Raji (cell line): ENCODE data around the gene SPACA7.

Experiments
- POLR2A ChIP-seq: IDR thresholded peaks from 2 replicates; pipeline ENCODE4 v1.6.1; 2011; ENCODE audit warnings: low read depth, low read length, control low read depth; ENCODE audit not compliant: insufficient read depth

The SPACA7 gene

DNA sequence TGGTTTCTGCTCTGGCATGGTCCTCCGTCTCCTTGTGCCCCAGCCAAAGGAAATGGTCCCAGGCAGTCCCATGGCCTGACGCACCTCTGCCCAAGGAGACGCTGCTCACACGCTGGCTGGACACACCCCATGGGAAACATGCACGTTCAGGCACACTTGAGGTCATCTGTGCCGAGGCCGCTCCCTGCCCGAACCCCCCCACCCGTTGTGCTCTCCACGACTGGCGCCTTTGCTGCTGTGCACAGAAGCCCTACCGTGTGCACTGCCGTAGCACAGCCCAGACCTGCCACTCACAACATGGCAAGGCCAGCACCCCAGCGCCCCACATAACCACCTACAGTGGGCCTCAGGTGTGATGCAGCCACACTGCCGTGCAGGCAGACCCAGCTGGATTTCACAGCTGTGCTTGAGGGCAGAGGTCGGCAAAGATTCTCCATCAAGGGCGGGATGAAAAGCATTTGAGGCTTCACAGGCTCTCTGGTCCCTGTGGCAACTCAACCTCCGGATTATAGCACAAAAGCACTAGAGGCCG is 65.7 kb downstream of the SPACA7 start:
- no peak for TF ChIP-seq POLR2A

GRCh38 chr13:112442483-112443090 is 66.4 kb downstream of the SPACA7 start:
- no peak for TF ChIP-seq POLR2A

DNA sequence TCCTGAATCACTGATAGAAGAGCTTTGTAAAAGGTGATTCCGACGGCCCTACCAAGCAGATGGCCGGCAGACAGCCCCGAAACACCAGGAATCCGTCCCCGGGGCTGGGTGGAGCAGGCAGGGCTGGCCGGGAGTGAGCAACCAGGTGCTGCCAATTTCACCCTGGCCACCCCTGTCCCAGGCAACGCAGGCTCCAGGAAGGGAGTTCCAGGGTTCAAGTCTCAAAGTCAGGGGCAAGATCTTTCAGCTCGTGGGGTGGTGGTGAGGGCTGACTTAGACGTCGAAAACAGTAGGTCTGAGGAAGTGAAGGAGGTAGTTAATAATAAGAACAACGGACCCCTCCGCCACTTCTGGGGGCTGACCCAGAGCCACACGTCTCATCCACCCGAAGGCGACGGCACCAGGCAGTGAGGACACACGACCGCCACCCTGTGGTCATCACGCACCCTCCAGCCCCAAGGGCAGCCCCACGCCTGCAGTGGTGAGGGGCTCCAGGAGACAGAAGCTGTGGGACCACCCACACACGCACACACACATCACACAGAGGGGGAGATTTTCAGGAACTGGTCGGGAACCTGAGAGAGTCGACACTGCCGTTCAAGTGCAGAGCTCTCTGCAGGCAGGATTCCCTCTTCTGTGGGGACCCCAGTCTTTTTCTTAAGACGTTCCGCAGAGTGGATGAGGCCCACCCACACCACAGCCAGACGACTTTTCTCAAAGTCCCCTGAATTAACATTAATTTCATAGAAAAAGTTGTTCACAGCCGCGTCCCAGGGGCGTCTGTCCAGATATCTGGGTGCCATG is 67.2 kb downstream of the SPACA7 start:
- TF ChIP-seq POLR2A = no peak

DNA sequence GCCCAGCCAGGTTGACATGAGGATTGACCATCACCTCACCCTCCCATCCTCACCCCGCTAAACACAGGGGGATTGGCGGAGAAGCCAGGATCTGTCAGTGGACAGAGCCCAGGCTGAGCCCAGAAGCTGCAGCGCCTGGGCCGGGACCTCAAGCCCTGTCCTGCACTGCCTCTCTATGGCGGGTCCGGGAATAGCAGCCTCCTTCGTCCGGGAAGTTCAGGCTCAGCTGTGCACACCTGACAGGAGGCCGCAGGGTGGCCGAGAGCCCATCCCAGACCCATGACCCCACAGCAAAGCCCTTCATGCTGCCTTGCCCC is 67.8 kb downstream of the SPACA7 start:
- TF ChIP-seq POLR2A = no peak

DNA sequence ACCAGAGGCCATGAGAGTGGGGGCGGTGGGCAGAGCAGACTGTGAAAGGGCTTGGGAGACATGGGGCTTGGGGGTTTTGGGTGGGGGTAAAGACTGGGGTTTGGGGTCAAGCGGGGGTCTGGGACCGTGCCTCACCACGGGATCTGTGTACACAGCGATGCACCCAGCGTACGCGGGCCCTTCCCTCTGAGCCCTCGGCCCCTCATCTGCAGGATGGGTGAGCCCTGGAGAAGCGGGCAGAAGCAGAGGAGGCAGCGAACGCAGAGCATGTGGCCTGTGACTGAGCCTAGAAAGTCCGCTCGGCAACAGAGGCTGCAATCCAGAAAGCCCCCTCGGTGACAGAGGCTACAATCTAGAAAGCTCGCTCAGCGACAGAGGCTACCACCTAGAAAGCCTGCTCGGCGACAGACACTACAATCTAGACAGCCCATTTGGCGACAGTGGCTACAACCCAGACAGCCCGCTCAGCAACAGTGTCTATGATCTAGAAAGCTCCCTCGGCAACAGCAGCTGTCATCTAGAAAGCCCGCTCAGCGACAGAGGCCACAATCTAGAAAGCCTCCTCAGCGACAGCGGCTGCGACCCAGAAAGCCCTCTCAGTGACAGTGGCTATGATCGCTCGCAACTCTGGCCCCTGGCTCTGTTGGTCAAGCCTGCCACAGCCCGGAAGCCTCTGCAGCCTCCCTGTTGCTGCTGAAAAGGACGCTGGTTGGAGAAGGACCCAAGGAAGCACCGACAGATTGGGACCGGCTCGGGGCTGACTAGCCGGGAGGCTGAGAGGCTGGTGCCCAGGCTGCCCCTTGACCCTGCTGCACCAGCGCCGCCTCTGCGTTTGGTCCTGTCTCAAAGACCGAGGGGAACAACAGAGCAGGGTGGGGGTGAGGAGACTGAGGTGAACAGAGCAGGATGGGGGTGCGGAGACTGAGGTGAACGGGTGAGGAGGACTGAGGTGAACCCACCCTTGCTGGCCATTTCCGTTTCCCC is 68.6 kb downstream of the SPACA7 start:
- no peak for TF ChIP-seq POLR2A

- TF ChIP-seq POLR2A = no peak
Measured at GRCh38 chr13:112445411-112446271, 69.5 kb downstream of the SPACA7 start.

GRCh38 chr13:112446347-112446861 is 70.2 kb downstream of the SPACA7 start:
- no peak for TF ChIP-seq POLR2A

- TF ChIP-seq POLR2A = no peak
Measured at GRCh38 chr13:112446867-112447266, 70.7 kb downstream of the SPACA7 start.

DNA sequence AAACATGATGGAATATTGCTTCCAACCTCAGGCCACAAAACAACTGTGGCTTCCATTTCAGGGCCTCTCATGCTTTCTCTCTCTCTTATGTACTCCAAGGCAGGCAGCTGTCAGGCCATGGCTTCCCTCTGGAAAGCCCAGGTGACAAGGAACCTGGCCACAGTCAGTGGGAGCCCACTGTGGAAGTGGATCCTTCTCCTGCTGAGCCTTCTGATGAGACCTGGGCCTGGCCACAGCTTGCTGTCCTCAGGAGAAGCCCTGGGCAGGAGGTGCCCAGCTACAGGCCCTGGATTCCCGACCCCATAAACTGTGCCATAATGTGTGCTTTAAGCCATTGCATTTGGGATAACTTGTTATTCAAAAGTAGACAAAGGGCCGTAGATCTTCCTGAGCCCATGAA is 71.2 kb downstream of the SPACA7 start:
- TF ChIP-seq POLR2A = no peak

DNA sequence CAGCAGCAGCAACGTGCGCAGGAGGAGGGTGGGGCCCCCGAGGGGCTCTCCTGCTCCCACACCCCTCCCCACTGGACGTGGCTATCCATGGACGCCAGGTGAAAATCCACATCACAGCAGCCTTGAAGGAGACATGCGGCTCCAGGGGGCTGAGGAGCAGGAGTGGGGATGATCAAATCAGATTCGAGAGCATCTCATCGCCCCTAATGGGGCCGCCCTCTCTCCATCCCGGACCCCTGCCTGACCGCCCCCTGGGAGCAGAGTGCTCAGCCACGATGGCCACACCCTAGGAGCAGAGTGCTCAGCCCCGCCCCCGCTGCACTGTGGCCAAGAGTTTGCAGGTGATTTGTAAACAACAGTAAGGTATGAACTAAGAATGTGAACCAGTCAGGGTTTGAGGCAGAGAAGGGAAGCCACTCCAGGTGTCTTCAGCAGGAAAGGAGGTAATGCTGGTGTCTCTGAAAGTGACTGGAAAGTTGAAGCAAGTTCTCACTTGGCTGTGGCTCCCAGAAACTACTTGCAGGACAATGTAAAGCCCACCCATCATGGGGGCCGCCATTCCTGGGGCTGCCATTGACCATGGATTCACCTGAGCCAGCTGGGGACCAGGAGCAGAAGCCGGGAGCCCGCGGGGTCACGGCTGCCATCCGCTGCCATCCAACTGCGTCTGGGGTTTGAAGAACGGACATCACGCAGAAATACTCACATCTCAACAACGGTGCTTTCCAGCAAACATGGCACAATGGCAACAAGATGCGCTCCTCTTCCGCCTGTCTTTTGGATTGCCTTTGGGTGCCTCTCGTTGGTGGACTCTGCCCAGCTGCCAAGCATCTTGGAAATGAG is 71.8 kb downstream of the SPACA7 start:
- TF ChIP-seq POLR2A = no peak

GRCh38 chr13:112448621-112449544 is 72.7 kb downstream of the SPACA7 start:
- TF ChIP-seq POLR2A = no peak

DNA sequence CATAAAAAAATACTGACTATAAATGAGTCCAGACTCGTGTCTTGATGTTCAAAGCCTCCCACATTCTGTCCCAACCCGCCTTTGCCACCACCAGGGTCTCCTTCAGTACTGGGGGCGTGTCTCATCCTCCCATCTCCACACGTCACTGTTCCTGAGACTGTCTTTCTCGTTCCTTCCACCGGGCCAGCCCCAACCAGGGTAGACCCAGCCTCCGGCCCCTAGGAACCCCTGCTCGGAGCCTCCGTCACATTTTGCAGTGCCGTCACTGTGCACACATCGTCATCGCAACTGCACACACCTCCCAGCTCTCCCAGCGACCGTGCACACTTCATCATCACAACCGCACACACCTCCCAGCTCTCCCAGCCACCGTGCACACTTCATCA is 73.4 kb downstream of the SPACA7 start:
- no peak for TF ChIP-seq POLR2A

- no peak for TF ChIP-seq POLR2A
Measured at GRCh38 chr13:112450118-112450903, 74.2 kb downstream of the SPACA7 start.
